ENCODE measurements around the gene STK39.

The STK39 gene

DNA sequence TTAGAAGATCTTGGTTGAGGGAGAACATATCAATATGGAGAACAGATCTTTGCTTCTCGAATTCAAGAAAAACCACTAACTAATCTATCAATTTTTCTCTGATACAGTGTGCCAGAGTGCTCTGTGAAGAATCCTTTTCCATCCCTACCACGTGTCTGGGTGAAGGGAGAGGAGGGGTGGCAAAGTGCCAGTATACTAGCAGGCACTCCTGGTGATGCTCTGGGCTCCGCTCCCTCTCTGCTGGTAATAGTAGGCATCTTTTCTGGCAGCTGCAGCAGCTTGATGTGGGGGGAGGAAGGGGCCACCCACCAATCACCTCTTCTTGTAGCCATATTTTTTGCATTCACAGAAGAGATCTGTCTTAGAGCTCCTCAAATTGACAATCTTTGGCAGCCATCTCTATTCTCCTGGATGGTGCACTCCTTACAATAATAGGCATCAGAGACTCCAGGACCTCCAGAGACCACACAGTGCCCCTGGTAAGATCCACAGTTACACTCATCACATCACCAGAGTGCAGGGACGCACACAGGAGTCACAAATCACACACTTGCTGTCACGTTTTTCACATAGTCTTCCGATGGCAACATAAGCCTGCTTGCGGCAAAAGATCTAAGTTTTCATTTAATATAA lies 15.7 kb downstream of the STK39 start:
- Histone ChIP-seq H3K79me2 (ENCODE audit: insufficient read depth, low read depth) (no peaks in the 10 kb centered on the region), H3K4me3 (IDR thresholded peaks at IDR 0.05; ENCODE audit: insufficient read depth, low read depth, low read length) (no peak overlapping the region), H3K27me3 (ENCODE audit: insufficient read depth, low read depth) (no peaks in the 10 kb centered on the region), H3K36me3 (ENCODE audit: insufficient read depth) (no peaks in the 10 kb centered on the region), H2AFZ (ENCODE audit: low read depth) (no peak overlapping the region), H4K20me1 (ENCODE audit: insufficient read depth) (no peaks in the 10 kb centered on the region), H3K9ac (no peak overlapping the region), H3K4me2 (no peak overlapping the region), H3K27ac (no peak overlapping the region), H3K4me1 (ENCODE audit: low read depth, poor library complexity, severe bottlenecking) (no peaks in the 10 kb centered on the region)
- TF ChIP-seq, protein P1, sequence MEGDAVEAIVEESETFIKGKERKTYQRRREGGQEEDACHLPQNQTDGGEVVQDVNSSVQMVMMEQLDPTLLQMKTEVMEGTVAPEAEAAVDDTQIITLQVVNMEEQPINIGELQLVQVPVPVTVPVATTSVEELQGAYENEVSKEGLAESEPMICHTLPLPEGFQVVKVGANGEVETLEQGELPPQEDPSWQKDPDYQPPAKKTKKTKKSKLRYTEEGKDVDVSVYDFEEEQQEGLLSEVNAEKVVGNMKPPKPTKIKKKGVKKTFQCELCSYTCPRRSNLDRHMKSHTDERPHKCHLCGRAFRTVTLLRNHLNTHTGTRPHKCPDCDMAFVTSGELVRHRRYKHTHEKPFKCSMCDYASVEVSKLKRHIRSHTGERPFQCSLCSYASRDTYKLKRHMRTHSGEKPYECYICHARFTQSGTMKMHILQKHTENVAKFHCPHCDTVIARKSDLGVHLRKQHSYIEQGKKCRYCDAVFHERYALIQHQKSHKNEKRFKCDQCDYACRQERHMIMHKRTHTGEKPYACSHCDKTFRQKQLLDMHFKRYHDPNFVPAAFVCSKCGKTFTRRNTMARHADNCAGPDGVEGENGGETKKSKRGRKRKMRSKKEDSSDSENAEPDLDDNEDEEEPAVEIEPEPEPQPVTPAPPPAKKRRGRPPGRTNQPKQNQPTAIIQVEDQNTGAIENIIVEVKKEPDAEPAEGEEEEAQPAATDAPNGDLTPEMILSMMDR (conservative IDR thresholded peaks at IDR 0.05; ENCODE audit: low read depth, low read length): no peak

DNA sequence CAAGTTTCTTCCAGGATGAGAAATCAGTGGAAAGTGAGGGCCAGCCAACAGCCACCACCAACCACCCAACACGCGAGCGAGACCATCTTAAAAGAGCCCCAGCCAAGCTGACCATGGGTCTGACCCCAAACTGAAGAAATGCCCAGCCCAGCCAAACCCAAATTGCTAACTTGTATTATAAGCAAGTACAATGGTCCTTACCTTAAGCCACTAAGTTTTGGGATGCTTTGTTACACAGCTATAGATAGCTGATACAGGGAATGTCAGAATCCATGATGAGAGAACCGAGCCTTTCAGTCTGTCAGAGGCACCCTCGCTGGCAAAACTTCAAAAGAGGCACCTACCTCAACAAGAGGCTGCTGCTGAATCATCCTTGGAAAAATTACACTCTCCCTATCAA lies 17.0 kb downstream of the STK39 start:
- peaks cover 2% of the 10 kb centered on the region for H3K4me1 ChIP-seq (ENCODE audit: low read depth, poor library complexity, severe bottlenecking)
- no peaks in the 10 kb centered on the region for H3K79me2 ChIP-seq (ENCODE audit: insufficient read depth, low read depth)
- H3K4me2 ChIP-seq: no peak overlapping the region
- no peaks in the 10 kb centered on the region for H3K27me3 ChIP-seq (ENCODE audit: insufficient read depth, low read depth)
- TF ChIP-seq, protein P1 (conservative IDR thresholded peaks at IDR 0.05; ENCODE audit: low read depth, low read length): no peak
- no peak overlapping the region for H3K27ac ChIP-seq
- H3K36me3 ChIP-seq (ENCODE audit: insufficient read depth): no peaks in the 10 kb centered on the region
- no peak overlapping the region for H2AFZ ChIP-seq (ENCODE audit: low read depth)
- H3K4me3 ChIP-seq (IDR thresholded peaks at IDR 0.05; ENCODE audit: insufficient read depth, low read depth, low read length): no peak overlapping the region
- no peaks in the 10 kb centered on the region for H4K20me1 ChIP-seq (ENCODE audit: insufficient read depth)
- no peak overlapping the region for H3K9ac ChIP-seq

DNA sequence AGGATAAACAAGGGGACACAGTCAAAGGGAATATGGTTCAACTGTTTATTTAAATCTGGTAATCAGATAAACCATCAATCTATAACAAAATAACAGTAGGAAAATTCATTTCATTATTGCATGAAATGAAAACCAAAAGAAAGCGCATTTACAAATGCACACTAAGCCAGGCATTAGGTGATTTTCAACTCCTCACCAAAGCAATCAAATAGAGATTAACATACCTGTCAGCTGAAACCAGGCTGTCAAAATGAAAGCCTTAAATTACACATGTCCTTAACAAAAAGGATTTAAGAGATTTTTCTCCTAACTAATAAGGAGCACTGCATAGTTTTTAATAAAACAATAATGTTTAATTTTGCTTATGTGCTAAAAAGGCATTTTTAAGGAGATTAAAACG lies 23.0 kb downstream of the STK39 start:
- no peak overlapping the region for H3K4me3 ChIP-seq (IDR thresholded peaks at IDR 0.05; ENCODE audit: insufficient read depth, low read depth, low read length)

DNA sequence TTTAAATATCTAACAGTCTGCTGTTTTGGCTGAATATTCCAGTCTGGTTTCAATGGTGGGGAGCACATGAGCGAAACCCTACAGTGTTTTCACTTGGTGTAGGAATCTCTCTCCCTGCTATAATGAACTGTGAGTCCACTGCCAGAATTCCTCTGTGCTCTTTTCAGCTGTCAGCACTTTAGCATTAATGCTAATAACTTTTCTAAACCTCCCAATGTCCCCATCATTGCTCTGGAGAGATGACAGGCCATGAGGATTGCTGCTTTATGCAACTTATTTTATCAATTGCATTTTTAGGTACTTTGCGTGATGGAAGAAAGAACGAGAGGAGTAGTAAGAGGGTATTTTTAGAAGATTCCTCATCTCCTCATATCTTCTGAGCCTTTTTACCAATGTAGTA lies 25.3 kb downstream of the STK39 start:
- Histone ChIP-seq H3K4me1 (ENCODE audit: low read depth, poor library complexity, severe bottlenecking) (peaks cover 16% of the 10 kb centered on the region), H3K4me2 (no peak overlapping the region), H3K36me3 (ENCODE audit: insufficient read depth) (no peaks in the 10 kb centered on the region), H3K27me3 (ENCODE audit: insufficient read depth, low read depth) (no peaks in the 10 kb centered on the region), H4K20me1 (ENCODE audit: insufficient read depth) (no peaks in the 10 kb centered on the region), H2AFZ (ENCODE audit: low read depth) (no peak overlapping the region), H3K79me2 (ENCODE audit: insufficient read depth, low read depth) (no peaks in the 10 kb centered on the region), H3K27ac (no peak overlapping the region), H3K9ac (no peak overlapping the region), H3K4me3 (IDR thresholded peaks at IDR 0.05; ENCODE audit: insufficient read depth, low read depth, low read length) (no peak overlapping the region)
- TF ChIP-seq, protein P1 (conservative IDR thresholded peaks at IDR 0.05; ENCODE audit: low read depth, low read length): no peak

More for the DNA sequence above, 23.0 kb downstream of the STK39 start:
- Histone ChIP-seq H3K36me3 (ENCODE audit: insufficient read depth) (no peaks in the 10 kb centered on the region), H3K9ac (no peak overlapping the region), H3K4me2 (no peak overlapping the region), H3K79me2 (ENCODE audit: insufficient read depth, low read depth) (no peaks in the 10 kb centered on the region), H4K20me1 (ENCODE audit: insufficient read depth) (no peaks in the 10 kb centered on the region), H2AFZ (ENCODE audit: low read depth) (no peak overlapping the region), H3K27ac (no peak overlapping the region), H3K27me3 (ENCODE audit: insufficient read depth, low read depth) (no peaks in the 10 kb centered on the region), H3K4me1 (ENCODE audit: low read depth, poor library complexity, severe bottlenecking) (peaks cover 16% of the 10 kb centered on the region)
- TF ChIP-seq, protein P1 (conservative IDR thresholded peaks at IDR 0.05; ENCODE audit: low read depth, low read length): no peak

All from KMS-11 (cell line).